Activated T-helper 2 cell treated with anti-CD3 and anti-CD28 coated beads, Interferon-gamma antibody, Interleukin-2, Interleukin-4, amounts not matched to agents 10 μg/mL and 5 μg/mL and 100 μg/mL, durations not matched to agents 14 hours and 24 hours and 36 hours (primary cell): ENCODE data around the gene MAN2B2. TPM values are rescaled to one million over a fixed set of nuclear protein-coding genes. Genes with fewer than 3 reads are reported as not detected.

ENCODE experiments used
- DNase-seq: peaks from one replicate; pipeline ENCODE4 v3.0.0; 2021; ENCODE audit warnings: low spot score
- H3K27ac Mint-ChIP-seq: one replicate; pipeline ENCODE4 v1.8.0; 2021; ENCODE audit warnings: mixed read lengths
- H3K27me3 Mint-ChIP-seq: one replicate; pipeline ENCODE4 v1.8.0; 2021; ENCODE audit warnings: low read depth, mixed read lengths
- H3K36me3 Mint-ChIP-seq: one replicate; pipeline ENCODE4 v1.8.0; 2021; ENCODE audit warnings: low read depth, mixed read lengths
- H3K4me1 Mint-ChIP-seq: one replicate; pipeline ENCODE4 v1.8.0; 2021; ENCODE audit warnings: low read depth, mixed read lengths
- H3K4me3 Mint-ChIP-seq: one replicate; pipeline ENCODE4 v1.8.0; 2021; ENCODE audit warnings: low read depth, mild to moderate bottlenecking, moderate library complexity, mixed read lengths
- H3K9me3 Mint-ChIP-seq: one replicate; pipeline ENCODE4 v1.8.0; 2021; ENCODE audit warnings: mixed read lengths
- intact Hi-C: fragments of 100-400 bp; cut with micrococcal nuclease; formaldehyde crosslinking; loops from one replicate; pipeline ENCODE4 v1.15.1; 2023
- total RNA-seq: library from RNA; stranded (reverse); gene quantifications from 2 replicates; pipeline ENCODE4 v1.2.3, GENCODE V29; 2022

Gene MAN2B2
- total RNA-seq, 1 donor from 2014 or later = 14.9 TPM

DNA sequence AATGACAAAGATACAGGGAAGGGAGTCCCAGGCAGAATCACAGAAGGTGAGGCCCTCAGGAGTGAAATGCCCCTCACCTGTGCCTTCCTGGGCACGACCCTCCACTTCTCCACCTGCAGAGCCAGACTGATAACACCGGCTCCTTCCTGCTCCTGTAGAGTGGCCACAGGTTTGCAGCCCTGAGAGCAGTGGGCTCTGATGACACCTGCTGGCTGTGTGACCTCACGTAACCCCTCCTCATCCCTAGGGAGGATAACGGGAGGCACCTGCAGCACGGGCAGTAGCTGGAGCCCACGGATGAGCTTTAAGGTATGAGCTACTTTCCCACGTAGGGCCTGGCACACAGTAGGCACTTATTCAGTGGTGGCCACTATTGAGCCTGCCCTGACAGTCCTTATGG lies 25.5 kb upstream of the MAN2B2 start:
- intact Hi-C loops = no loop called here

DNA sequence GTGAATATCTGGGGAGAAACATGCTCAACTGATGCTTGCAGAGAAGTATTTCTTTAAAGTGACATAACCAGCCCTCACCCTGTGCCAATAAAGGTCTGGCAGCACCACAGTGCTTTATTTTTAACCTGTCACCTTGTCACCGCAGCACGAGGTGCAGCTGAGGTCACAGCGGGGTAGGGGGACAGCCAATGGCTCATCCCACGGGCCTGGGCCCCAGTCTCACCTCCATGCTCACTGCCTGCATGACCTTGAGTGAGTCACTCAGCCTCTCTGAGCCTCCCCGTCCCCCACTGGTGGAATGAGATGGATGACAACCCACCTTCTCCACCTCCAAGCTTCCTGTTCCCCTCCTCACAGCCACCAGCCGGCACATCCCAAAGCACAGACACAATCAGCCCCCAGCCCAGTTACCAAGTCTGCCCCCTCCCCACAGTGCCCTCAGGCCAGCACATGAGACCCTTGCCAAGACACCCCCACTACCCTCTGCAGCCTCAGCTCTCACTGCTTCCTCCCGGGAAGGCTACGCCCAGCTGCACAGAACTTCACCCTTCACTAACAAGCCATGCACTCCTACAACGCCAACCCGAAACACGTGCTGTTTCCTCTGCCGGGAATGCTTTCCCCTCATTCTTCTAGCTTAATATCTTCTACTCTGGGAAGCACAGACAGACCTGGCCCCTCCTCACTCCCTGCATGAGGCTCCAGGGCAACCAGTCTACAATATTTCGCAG lies 24.9 kb upstream of the MAN2B2 start:
- no peak for DNase-seq
- intact Hi-C loops = no loop called here
- no peak overlapping the region for H3K4me3 Mint-ChIP-seq
- H3K27me3 Mint-ChIP-seq = peaks cover 2% of the 10 kb centered on the region
- H3K4me1 Mint-ChIP-seq = no peaks in the 10 kb centered on the region
- no peak overlapping the region for H3K27ac Mint-ChIP-seq
- H3K9me3 Mint-ChIP-seq = peaks cover 4% of the 10 kb centered on the region
- no peaks in the 10 kb centered on the region for H3K36me3 Mint-ChIP-seq

More for the DNA sequence above, 25.5 kb upstream of the MAN2B2 start:
- Mint-ChIP-seq H3K27ac (no peak overlapping the region), H3K27me3 (peaks cover 2% of the 10 kb centered on the region), H3K4me1 (no peaks in the 10 kb centered on the region), H3K4me3 (no peak overlapping the region), H3K9me3 (peaks cover 4% of the 10 kb centered on the region), H3K36me3 (no peaks in the 10 kb centered on the region)
- no peak for DNase-seq

- intact Hi-C loops = no loop called here
- H3K27ac Mint-ChIP-seq = no peak overlapping the region
- no peak for DNase-seq
- H3K9me3 Mint-ChIP-seq = peaks cover 4% of the 10 kb centered on the region
- no peak overlapping the region for H3K4me3 Mint-ChIP-seq
- no peaks in the 10 kb centered on the region for H3K4me1 Mint-ChIP-seq
- H3K27me3 Mint-ChIP-seq = peaks cover 2% of the 10 kb centered on the region
- no peaks in the 10 kb centered on the region for H3K36me3 Mint-ChIP-seq
These were observed 24.2 kb upstream of the MAN2B2 start for GRCh38 chr4:6550821-6551220.

DNA sequence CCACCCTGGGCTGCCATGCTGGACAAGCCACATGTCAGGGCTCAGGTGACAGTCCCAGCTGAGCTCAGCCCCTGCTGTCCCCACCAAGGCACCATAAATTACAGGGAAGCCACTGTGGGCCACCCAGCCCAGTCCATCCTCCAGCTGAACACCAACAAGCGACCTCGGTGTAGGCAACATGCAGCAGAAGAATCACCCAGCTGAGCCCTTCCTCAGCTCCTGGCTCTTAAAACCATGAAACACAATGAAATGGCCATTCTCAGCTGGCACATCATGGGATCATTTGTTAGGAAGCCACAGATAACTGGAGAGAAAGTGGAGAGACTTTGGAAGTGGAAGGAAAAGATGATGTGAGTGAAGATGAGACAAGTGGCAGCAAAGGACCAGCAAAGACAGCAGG lies 23.3 kb upstream of the MAN2B2 start:
- Mint-ChIP-seq H3K4me1 (no peaks in the 10 kb centered on the region), H3K9me3 (peaks cover 4% of the 10 kb centered on the region), H3K4me3 (no peak overlapping the region), H3K27ac (no peak overlapping the region), H3K36me3 (no peaks in the 10 kb centered on the region), H3K27me3 (peaks cover under 1% of the 10 kb centered on the region)
- intact Hi-C loops = no loop called here
- DNase-seq = no peak

GRCh38 chr4:6555519-6555918 lies 19.5 kb upstream of the MAN2B2 start:
- no peak for DNase-seq
- Mint-ChIP-seq H3K4me1 (no peaks in the 10 kb centered on the region), H3K4me3 (no peak overlapping the region), H3K27ac (no peak overlapping the region), H3K36me3 (no peaks in the 10 kb centered on the region), H3K27me3 (peaks cover 8% of the 10 kb centered on the region), H3K9me3 (peaks cover 4% of the 10 kb centered on the region)
- intact Hi-C loops = no loop called here

GRCh38 chr4:6556263-6556662 lies 18.7 kb upstream of the MAN2B2 start:
- peaks cover 3% of the 10 kb centered on the region for H3K4me1 Mint-ChIP-seq
- H3K27ac Mint-ChIP-seq = no peak overlapping the region
- H3K4me3 Mint-ChIP-seq = no peak overlapping the region
- peaks cover 4% of the 10 kb centered on the region for H3K9me3 Mint-ChIP-seq
- intact Hi-C loops = no loop called here
- no peak for DNase-seq
- H3K36me3 Mint-ChIP-seq = no peaks in the 10 kb centered on the region
- H3K27me3 Mint-ChIP-seq = peaks cover 14% of the 10 kb centered on the region

DNA sequence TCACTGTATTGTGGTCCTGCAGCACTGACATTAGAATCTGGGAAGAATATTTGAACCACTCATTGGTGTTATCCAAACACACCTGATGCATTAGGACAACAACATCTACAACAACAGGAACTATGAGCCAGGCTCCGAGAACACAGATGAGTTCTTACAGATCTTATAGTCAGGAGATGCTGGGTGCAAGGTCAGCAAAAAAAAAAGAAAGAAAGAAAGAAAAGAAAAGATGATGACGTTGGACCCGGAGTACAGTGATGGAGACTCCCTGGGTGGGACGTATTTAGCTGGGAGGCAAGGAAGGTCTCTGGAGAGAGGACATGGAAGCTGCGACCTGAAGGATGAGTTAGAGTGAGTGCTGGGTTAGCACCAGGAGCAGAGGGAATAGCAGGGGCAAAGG lies 17.8 kb upstream of the MAN2B2 start:
- intact Hi-C loops = no loop called here
- Mint-ChIP-seq H3K27ac (no peak overlapping the region), H3K36me3 (no peaks in the 10 kb centered on the region), H3K9me3 (peaks cover 4% of the 10 kb centered on the region), H3K4me1 (peaks cover 3% of the 10 kb centered on the region), H3K27me3 (peaks cover 23% of the 10 kb centered on the region), H3K4me3 (no peak overlapping the region)
- DNase-seq = no peak

- Mint-ChIP-seq H3K27me3 (peaks cover 30% of the 10 kb centered on the region), H3K9me3 (no peaks in the 10 kb centered on the region), H3K4me3 (no peak overlapping the region), H3K36me3 (no peaks in the 10 kb centered on the region), H3K27ac (no peak overlapping the region), H3K4me1 (peaks cover 3% of the 10 kb centered on the region)
- DNase-seq = no peak
- intact Hi-C loops = no loop called here
These were observed 17.1 kb upstream of the MAN2B2 start for GRCh38 chr4:6557856-6558255.

DNA sequence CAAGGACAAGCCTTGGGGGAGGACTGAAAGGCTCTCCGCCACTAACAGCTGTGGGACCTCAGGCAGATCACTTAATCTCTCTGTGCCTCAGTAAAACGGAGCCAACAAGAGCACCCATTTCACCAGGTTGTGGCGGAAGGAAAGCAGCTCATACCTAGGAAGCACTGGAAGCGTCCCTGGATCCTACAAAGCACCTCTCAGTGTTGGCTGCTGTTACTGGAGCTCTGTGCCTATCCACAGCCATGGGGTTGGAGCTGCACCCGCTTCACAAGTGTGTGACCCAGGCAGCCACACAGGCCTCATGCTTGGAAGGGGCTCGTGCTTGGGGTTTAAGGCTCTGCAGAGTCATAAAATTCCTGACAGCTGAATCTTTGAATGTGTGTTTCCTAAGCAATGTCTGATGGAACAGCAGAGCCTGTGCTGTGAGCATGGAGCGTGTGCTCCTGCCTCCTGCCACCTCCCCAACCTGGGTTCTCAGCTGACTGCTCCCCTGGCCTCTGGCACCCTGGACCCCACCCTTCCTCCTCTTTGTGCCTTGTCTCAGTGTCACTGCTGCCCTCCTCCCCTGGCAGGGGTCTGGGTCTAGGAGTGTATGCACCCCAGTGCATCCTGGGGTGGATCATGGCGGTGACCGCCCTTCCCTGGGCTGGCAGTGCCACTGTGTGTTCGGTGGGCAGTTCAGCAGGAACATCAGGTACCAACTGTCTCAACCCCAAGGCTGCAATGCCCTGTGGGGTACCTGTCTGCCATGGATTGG lies 14.4 kb upstream of the MAN2B2 start:
- Mint-ChIP-seq H3K4me1 (peaks cover 3% of the 10 kb centered on the region), H3K36me3 (no peaks in the 10 kb centered on the region), H3K9me3 (no peaks in the 10 kb centered on the region), H3K4me3 (no peak overlapping the region), H3K27ac (no peak overlapping the region), H3K27me3 (peaks cover 43% of the 10 kb centered on the region)
- DNase-seq = no peak
- intact Hi-C loops = no loop called here

- no peak overlapping the region for H3K4me3 Mint-ChIP-seq
- no peaks in the 10 kb centered on the region for H3K36me3 Mint-ChIP-seq
- no peak overlapping the region for H3K27ac Mint-ChIP-seq
- DNase-seq = no peak
- intact Hi-C loops = no loop called here
- H3K9me3 Mint-ChIP-seq = no peaks in the 10 kb centered on the region
- peaks cover 47% of the 10 kb centered on the region for H3K27me3 Mint-ChIP-seq
- peaks cover 3% of the 10 kb centered on the region for H3K4me1 Mint-ChIP-seq
These were observed 13.8 kb upstream of the MAN2B2 start for GRCh38 chr4:6561173-6561516.

- DNase-seq = no peak
- H3K27me3 Mint-ChIP-seq = peaks cover 47% of the 10 kb centered on the region
- no peaks in the 10 kb centered on the region for H3K9me3 Mint-ChIP-seq
- H3K27ac Mint-ChIP-seq = no peak overlapping the region
- H3K36me3 Mint-ChIP-seq = no peaks in the 10 kb centered on the region
- no peak overlapping the region for H3K4me3 Mint-ChIP-seq
- intact Hi-C loops = no loop called here
- peaks cover 3% of the 10 kb centered on the region for H3K4me1 Mint-ChIP-seq
These were observed 13.2 kb upstream of the MAN2B2 start for GRCh38 chr4:6561706-6562371.

GRCh38 chr4:6562931-6563901 lies 11.8 kb upstream of the MAN2B2 start:
- peaks cover 44% of the 10 kb centered on the region for H3K27me3 Mint-ChIP-seq
- H3K4me1 Mint-ChIP-seq = peaks cover 3% of the 10 kb centered on the region
- H3K36me3 Mint-ChIP-seq = no peaks in the 10 kb centered on the region
- no peaks in the 10 kb centered on the region for H3K9me3 Mint-ChIP-seq
- no peak for DNase-seq
- intact Hi-C loops = no loop called here
- H3K27ac Mint-ChIP-seq = no peak overlapping the region
- no peak overlapping the region for H3K4me3 Mint-ChIP-seq
